ENCODE results near the gene CCDC154. TPM values are rescaled to one million over a fixed set of nuclear protein-coding genes. Genes with fewer than 3 reads are reported as not detected.

Gene CCDC154
- total RNA-seq, 6 experiments from 2014 or later: 0.10 to 0.52 (median 0.31) TPM; not detected in 3

GRCh38 chr16:1401758-1402154 lies 42.6 kb downstream of the CCDC154 start:
- Mint-ChIP-seq H3K9me3 (no peaks in the 10 kb centered on the region), H3K4me3 (no peak overlapping the region), H3K4me1 (ENCODE audit: low read depth) (no peaks in the 10 kb centered on the region), H3K27me3 (ENCODE audit: insufficient read depth) (no peaks in the 10 kb centered on the region), H3K36me3 (ENCODE audit: low read depth) (no peaks in the 10 kb centered on the region), H3K27ac (no peak overlapping the region)
- TF ChIP-seq, protein P1, sequence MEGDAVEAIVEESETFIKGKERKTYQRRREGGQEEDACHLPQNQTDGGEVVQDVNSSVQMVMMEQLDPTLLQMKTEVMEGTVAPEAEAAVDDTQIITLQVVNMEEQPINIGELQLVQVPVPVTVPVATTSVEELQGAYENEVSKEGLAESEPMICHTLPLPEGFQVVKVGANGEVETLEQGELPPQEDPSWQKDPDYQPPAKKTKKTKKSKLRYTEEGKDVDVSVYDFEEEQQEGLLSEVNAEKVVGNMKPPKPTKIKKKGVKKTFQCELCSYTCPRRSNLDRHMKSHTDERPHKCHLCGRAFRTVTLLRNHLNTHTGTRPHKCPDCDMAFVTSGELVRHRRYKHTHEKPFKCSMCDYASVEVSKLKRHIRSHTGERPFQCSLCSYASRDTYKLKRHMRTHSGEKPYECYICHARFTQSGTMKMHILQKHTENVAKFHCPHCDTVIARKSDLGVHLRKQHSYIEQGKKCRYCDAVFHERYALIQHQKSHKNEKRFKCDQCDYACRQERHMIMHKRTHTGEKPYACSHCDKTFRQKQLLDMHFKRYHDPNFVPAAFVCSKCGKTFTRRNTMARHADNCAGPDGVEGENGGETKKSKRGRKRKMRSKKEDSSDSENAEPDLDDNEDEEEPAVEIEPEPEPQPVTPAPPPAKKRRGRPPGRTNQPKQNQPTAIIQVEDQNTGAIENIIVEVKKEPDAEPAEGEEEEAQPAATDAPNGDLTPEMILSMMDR (IDR thresholded peaks at IDR 0.05): no peak
- DNase-seq: no peak

DNA sequence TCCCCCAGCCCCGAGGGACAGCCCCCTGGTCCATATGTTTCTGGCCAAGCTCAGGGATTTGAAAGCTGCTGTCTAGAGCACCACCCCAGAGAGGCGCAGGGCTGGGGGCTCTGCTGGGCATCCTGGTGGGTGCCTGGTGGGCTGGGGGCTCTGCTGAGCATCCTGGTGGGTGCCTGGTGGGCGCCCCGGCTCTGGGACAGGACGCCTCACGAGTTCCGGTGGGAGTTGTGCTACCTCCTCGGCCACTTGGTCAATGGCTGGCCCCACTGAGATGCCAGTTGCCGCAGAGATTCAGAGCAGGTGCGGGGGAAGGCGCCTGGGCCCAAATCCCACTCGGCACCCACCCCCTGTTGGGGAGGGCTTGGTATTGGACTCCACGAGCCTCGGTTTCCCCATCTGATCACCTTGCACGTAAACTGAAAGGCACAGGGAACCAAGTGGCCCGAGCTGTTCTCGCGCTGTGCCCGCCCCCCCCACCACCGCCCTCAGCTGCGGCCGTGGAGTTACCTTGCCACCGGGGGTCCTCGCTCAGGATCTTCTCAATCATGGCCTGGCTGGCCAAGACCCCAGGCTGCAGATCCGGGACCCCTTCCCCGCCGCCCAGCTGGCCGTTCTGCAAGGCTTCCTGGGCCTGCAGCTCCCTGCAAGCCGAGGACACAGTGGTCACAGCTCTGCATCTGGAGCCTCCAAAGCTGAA lies 43.1 kb downstream of the CCDC154 start:
- no peaks in the 10 kb centered on the region for H3K4me1 Mint-ChIP-seq (ENCODE audit: low read depth)
- DNase-seq: no peak
- H3K36me3 Mint-ChIP-seq (ENCODE audit: low read depth): no peaks in the 10 kb centered on the region
- H3K27ac Mint-ChIP-seq: no peak overlapping the region
- H3K4me3 Mint-ChIP-seq: no peak overlapping the region
- no peaks in the 10 kb centered on the region for H3K9me3 Mint-ChIP-seq
- H3K27me3 Mint-ChIP-seq (ENCODE audit: insufficient read depth): no peaks in the 10 kb centered on the region
- TF ChIP-seq, protein P1 (IDR thresholded peaks at IDR 0.05): no peak

GRCh38 chr16:1398826-1399581 lies 45.4 kb downstream of the CCDC154 start:
- no peaks in the 10 kb centered on the region for H3K36me3 Mint-ChIP-seq (ENCODE audit: low read depth)
- TF ChIP-seq, protein P1 (IDR thresholded peaks at IDR 0.05): no peak
- no peaks in the 10 kb centered on the region for H3K9me3 Mint-ChIP-seq
- no peaks in the 10 kb centered on the region for H3K4me1 Mint-ChIP-seq (ENCODE audit: low read depth)
- no peak overlapping the region for H3K27ac Mint-ChIP-seq
- no peak for DNase-seq
- H3K27me3 Mint-ChIP-seq (ENCODE audit: insufficient read depth): no peaks in the 10 kb centered on the region
- no peak overlapping the region for H3K4me3 Mint-ChIP-seq

GRCh38 chr16:1398351-1398750 lies 46.0 kb downstream of the CCDC154 start:
- no peaks in the 10 kb centered on the region for H3K27me3 Mint-ChIP-seq (ENCODE audit: insufficient read depth)
- TF ChIP-seq, protein P1 (IDR thresholded peaks at IDR 0.05): no peak
- DNase-seq: no peak
- H3K27ac Mint-ChIP-seq: no peak overlapping the region
- H3K36me3 Mint-ChIP-seq (ENCODE audit: low read depth): no peaks in the 10 kb centered on the region
- no peaks in the 10 kb centered on the region for H3K9me3 Mint-ChIP-seq
- H3K4me1 Mint-ChIP-seq (ENCODE audit: low read depth): no peaks in the 10 kb centered on the region
- no peak overlapping the region for H3K4me3 Mint-ChIP-seq

- TF ChIP-seq, protein P1 (IDR thresholded peaks at IDR 0.05): no peak
- no peaks in the 10 kb centered on the region for H3K4me1 Mint-ChIP-seq (ENCODE audit: low read depth)
- H3K4me3 Mint-ChIP-seq: no peak overlapping the region
- H3K36me3 Mint-ChIP-seq (ENCODE audit: low read depth): no peaks in the 10 kb centered on the region
- no peak for DNase-seq
- H3K27me3 Mint-ChIP-seq (ENCODE audit: insufficient read depth): no peaks in the 10 kb centered on the region
- no peak overlapping the region for H3K27ac Mint-ChIP-seq
- H3K9me3 Mint-ChIP-seq: no peaks in the 10 kb centered on the region
Observed at GRCh38 chr16:1397779-1398178, 46.6 kb downstream of the CCDC154 start.
